Left cardiac atrium (tissue), 4 donors: ENCODE results near the gene GRIK4. TPM values are rescaled to one million over a fixed set of nuclear protein-coding genes. Genes with fewer than 3 reads are reported as not detected.
"Not testable (repeated sequence)": the region's sequence is repeated elsewhere in the genome, so short reads cannot be mapped to it uniquely, and the experiment has no call there.

Experiments
- ATAC-seq, 2 donors: fragments of 200-7000 bp; cut with Tn5 transposase; one replicate each; pipeline ENCODE4 v1.9.1; 2020; ENCODE audit warnings: mild to moderate bottlenecking in 2 of 2, moderate library complexity in 2 of 2
- DNase-seq: peaks from one replicate; pipeline ENCODE4 v3.0.0-alpha.2; 2020
- intact Hi-C, 2 donors: fragments of 100-400 bp; cut with DNase I; formaldehyde crosslinking; loops; one replicate each; pipeline versions ENCODE4 v1.14.1 to v1.15.1; 2022 to 2023
- total RNA-seq, 2 donors: library from RNA; stranded (reverse); fragmentation: NEBNext Ultra II Directional; extraction: Animal tissue kit (Norgen Biotek cat#: 25700); gene quantifications; one replicate each; pipeline ENCODE4 v1.2.1, GENCODE V29; 2021
- donor health status: DM: no; HTN: yes; CAD: no.
- donor health status: DM: no; HTN: yes; CAD: no; lungs with severe emphysema.
- donor health status: DM: yes; HTN: yes; CAD: no.
- donor health status: Dilated cardiomyopathy.

GRIK4 gene
- total RNA-seq, 2 donors from 2014 or later: 0.35 to 0.55 TPM

DNA sequence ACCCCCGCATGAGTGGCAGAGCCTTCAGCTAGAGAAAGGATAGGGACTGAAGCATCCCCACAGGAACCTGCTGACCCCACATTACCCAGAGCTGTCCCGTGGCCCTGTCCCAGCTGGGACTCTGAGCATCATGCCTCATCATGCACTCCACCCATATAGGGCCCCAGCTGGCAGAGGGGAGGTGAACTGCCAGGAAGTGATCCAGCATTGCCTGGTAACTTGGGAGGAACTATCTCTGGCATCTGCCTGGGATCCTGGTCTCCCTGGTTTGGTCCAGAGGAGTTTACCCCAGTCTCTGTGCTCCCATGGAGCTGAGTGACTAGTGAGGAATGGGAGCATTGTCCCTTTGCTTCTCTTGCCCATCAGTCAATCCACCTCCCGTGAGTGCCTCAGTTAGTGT lies 228.8 kb downstream of the GRIK4 start:
- intact Hi-C loops: no loop called here
- ATAC-seq (no peak), DNase-seq (no peak)

GRCh38 chr11:120744016-120744994 lies 232.8 kb downstream of the GRIK4 start:
- no peak for ATAC-seq
- intact Hi-C loops: no loop called here
- no peak for DNase-seq

DNA sequence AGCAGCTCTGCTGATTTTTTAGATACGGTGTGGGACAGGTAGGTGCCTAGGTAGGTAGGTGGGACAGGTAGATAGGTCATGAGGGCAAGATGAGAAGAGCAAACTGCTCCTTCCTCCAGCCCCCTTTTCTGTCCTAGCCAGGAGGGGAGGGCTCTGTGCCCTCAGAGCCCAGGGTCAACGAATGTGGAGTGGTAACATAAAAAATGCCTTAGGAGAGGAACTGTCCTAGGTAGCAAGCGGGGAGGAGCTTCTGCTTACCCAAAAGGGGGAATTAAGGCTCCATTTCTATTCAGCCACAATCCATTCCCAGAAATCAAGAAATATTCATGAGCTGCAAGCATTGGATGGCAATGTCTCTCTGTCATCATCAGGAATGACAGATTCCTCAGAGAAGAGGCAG lies 234.8 kb downstream of the GRIK4 start:
- DNase-seq: no peak
- no peak for ATAC-seq
- intact Hi-C loops: no loop called here

DNA sequence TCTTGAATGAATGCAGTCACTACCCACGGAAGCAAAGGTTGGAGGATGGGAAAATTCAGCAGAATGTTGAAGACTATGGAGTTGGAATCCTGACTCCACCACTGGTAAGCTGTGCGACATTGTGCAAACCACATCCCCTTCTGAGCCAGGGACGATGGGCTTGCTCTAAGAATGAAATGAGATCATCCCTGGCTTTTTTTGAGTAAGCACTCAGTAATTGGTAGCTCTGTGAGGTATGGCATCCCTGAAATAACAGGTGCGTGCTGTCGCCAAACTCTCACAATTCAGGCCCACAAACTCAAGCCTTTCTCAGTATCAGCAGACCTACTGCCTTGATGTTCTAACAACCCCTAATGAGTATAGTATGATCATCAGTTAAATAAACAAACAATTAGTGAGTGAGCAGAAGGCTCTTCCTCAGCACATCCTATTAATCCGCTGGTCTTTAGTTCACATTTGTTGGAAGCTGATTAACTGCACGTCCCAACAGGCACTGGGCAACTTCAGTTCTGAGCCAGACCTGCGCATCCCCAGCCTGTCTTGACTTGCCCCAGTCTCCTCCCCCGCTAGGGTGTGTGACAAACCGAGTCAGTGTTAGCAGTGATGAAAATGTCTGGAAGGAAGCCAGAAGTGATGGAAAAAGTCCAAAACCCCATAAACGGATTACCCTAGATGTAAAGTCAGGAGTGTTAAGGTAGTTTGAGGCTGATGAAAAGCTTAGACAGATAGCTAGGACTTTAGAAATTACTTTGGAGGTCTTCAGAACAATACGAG lies 235.5 kb downstream of the GRIK4 start:
- intact Hi-C loops: no loop called here
- DNase-seq (no peak), ATAC-seq (peak; percentile 67 to 74)

DNA sequence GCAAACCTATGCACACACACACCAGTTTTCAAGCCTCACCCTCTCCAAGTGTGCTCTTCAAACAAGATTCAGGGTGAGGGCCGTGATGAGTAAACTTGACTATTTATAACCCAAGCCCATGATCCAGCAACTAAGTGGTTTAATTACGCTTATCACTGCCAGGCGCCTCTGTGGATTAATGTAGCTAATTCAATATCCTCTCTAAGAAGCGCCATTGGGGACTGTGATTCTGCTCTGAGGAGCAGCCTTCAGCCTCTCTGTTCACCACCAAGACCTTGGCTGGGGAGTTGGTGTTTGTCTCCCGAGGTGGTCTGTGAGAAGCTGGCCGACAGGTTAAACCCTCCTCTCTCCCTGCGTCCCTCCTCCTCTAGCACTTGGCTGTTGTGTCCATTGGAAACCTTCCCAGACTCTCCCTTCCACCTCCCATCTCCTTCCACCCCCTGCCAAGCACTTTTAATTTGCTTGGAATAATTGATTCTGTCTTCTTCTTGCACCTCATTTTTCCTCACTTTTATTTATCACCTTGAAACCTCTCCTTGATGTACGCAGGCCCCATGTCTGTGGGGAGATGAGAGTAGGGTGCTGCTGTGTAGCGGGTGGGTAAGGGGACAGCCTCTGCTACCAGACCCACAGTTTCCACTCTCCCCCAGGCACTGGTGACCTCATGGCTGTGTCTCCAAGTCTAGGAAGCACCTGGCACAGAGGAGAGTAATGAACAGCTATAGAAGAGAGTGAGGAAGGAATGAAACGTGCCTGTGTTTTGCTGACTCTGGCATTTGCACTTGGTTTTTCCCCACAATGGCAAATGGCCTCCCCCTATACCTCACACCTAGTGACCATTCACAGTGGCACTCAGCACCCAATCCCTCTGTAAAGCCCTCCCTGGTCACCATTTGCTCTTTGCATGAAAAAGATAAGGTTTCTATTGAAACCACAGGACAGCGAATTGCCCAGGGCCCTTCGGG lies 236.6 kb downstream of the GRIK4 start:
- intact Hi-C loops: no loop called here
- ATAC-seq (peak; percentile 89 to 91), DNase-seq (no peak)

DNA sequence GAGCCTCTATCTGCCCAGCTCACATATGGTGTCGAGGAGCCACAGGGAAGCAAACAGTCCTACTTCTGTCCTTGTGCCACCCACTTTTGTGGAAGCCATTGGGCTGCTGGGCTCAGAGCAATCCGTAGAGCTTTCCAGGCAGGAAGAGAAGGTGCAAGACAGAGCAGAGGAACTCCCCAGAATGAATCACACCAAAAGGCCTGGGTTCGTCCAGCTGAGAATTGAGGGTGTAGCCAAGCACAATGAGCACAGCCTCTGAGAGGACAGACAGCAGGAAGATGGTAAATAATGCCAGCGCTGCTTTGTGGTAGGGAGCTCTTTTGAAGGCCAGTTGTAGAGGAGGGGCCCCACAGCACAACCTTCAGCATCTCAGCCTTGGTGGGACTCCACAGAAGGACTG lies 237.8 kb downstream of the GRIK4 start:
- intact Hi-C loops: no loop called here
- no peak for ATAC-seq
- DNase-seq: no peak

GRCh38 chr11:120750647-120751549 lies 239.3 kb downstream of the GRIK4 start:
- intact Hi-C loops: no loop called here
- ATAC-seq (no peak), DNase-seq (no peak)

- no peak for DNase-seq
- intact Hi-C loops: no loop called here
- no peak for ATAC-seq
Measured at GRCh38 chr11:120751550-120751949, 240.0 kb downstream of the GRIK4 start.

DNA sequence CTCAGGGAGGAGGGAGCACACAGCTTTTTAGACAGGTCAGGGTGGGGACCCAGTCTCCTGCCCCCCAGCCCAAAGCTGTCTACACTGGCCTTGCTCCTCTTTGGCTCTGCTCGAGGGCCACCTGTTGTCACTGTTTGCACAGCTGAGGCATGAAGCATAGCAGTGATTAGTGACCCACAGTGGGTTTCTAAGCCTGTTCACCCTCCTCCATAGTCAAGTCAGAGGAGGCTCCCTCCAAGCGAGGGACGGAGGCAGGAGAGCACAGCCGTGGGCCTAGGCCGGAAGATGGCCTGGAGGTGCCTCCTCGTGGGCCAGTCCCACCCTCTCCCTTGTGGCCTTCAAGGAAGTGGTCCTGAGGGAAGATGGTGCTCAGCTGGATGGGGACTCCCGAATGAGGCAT lies 241.1 kb downstream of the GRIK4 start:
- ATAC-seq: no peak
- DNase-seq: no peak
- intact Hi-C loops: no loop called here

DNA sequence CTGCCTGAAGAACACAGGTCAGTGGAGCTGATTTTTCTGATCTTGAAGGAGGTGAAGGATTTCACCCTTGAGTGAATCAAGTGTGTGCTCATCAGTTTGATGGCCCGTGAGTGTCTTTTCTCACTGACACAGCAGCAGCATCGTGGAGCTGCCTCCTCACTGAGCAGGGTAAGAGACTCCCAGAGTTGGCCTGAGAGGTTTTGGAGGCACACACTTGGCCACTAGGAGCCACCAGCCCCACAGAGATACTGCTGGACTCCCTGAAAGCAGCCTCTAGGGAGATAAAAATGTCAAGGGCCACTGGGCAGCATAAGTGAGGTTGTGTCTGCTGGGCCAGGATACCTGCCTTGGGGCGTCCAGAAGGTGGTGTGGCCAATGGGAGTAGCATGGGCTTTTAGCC lies 245.4 kb downstream of the GRIK4 start:
- no peak for ATAC-seq
- intact Hi-C loops: no loop called here
- no peak for DNase-seq

- peak in 1 of 2 donors; percentile 41 for ATAC-seq
- intact Hi-C loops: no loop called here
Measured at GRCh38 chr11:120759046-120759445, 247.5 kb downstream of the GRIK4 start.

DNA sequence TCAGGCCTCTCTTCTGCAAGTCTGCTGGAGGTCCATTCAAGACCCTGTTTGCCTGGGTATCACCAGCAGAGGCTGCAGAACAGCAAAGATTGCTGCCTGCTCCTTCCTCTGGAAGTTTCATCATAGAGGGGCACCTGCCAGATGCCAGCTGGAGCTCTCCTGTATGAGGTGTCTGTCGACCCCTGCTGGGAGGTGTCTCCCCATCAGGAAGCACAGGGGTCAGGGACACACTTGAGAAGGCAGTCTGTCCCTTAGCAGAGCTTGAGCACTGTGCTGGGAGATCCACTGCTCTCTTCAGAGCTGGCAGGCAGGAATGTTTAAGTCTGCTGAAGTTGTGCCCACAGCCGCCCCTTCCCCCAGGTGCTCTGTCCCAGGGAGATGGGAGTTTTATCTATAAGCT lies 254.2 kb downstream of the GRIK4 start:
- intact Hi-C loops, ATAC-seq, DNase-seq: not testable (repeated sequence)

More at GRCh38 chr11:120759046-120759445, 247.5 kb downstream of the GRIK4 start:
- DNase-seq: no peak

- intact Hi-C loops: no loop called here
- ATAC-seq: no peak
Measured at GRCh38 chr11:120766318-120766717, 254.8 kb downstream of the GRIK4 start.

GRCh38 chr11:120768949-120769348 lies 257.4 kb downstream of the GRIK4 start:
- no peak for ATAC-seq
- intact Hi-C loops: no loop called here
- no peak for DNase-seq

More at GRCh38 chr11:120766318-120766717, 254.8 kb downstream of the GRIK4 start:
- DNase-seq: no peak

GRCh38 chr11:120769906-120770305 lies 258.4 kb downstream of the GRIK4 start:
- ATAC-seq (no peak), DNase-seq (no peak)
- intact Hi-C loops: no loop called here

GRCh38 chr11:120771551-120772060 lies 260.1 kb downstream of the GRIK4 start:
- intact Hi-C loops: no loop called here
- DNase-seq: no peak
- no peak for ATAC-seq

DNA sequence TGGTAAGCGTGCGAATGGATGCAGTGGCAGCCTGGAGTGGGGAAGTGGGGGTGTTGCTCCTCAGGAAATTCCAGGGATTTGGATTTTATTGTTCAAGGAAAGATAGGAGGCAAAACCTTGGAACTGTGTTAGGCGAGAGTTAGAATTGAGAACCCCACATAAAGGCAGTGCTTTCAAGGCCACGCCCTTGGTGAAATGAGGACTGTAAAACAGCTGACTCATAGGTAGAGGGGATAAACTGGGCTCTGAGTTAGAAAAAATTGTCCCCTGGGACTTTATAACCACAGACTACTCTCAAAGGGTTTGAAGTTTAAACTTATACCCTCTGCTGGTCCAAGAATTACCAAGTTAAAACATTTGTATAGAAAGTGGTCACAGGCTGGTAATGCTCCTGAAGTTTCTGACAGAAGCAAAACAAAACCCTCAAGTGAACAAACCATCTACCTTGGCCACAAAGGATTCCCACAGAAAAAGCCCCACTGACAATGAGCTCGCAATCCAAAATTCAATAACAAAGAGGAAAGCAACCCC lies 262.0 kb downstream of the GRIK4 start:
- DNase-seq (no peak), ATAC-seq (no peak)
- intact Hi-C loops: no loop called here
